Testis (tissue), 2 donors: Measurements from ENCODE around the gene RPL22L1.

Source experiments
- CTCF ChIP-seq, 3 experiments: fragments of 450-650 bp in 2 of 3; fragments of 200-600 bp in 1 of 3; sonication (generic) in 1 of 3; IDR thresholded peaks; one replicate each; pipeline ENCODE4 v1.5.1; 2016 to 2019; ENCODE audit warnings: antibody characterized with exemption in 3 of 3, mild to moderate bottlenecking in 2 of 3, moderate library complexity in 1 of 3
- POLR2A ChIP-seq: fragments of 450-650 bp; IDR thresholded peaks from one replicate; pipeline ENCODE4 v1.6.1; 2017; ENCODE audit warnings: antibody characterized with exemption, mild to moderate bottlenecking, moderate library complexity

GRCh38 chr3:170899455-170899854 lies 29.5 kb upstream of the RPL22L1 start:
- no peak for TF ChIP-seq CTCF (IDR thresholded peaks at IDR 0.05)
- TF ChIP-seq POLR2A = no peak
